ENCODE measurements around the gene RALGPS1.

RALGPS1 gene

GRCh38 chr9:127214421-127215267 is 300.1 kb downstream of the RALGPS1 start:
- Histone ChIP-seq H3K4me3 (no peak overlapping the region), H3K27ac (peak overlapping the region in 1 of 21 experiments; percentile 16)

GRCh38 chr9:127215268-127216209 is 301.0 kb downstream of the RALGPS1 start:
- no peak overlapping the region for H3K4me3 ChIP-seq
- H3K27ac ChIP-seq = no peak overlapping the region

GRCh38 chr9:127216210-127216887 is 301.8 kb downstream of the RALGPS1 start:
- no peak overlapping the region for H3K4me3 ChIP-seq
- H3K27ac ChIP-seq = no peak overlapping the region

DNA sequence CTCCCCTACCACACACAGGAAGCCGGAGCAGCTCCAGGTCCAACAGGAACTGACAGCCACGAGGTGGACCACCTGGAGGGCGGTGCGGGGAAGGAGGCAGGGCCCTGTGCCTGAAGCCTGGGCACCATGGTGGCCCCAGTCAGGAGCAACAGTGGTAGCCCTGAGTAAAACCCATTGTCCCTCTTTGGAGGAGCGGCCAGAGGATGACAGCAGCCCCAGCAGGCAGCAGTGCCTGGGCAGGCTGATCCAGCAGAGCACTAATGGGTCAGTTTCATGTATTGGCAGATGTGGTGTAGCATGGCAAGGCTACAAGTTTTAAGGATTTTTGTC is 302.3 kb downstream of the RALGPS1 start:
- no peak overlapping the region for H3K27ac ChIP-seq
- no peak overlapping the region for H3K4me3 ChIP-seq

DNA sequence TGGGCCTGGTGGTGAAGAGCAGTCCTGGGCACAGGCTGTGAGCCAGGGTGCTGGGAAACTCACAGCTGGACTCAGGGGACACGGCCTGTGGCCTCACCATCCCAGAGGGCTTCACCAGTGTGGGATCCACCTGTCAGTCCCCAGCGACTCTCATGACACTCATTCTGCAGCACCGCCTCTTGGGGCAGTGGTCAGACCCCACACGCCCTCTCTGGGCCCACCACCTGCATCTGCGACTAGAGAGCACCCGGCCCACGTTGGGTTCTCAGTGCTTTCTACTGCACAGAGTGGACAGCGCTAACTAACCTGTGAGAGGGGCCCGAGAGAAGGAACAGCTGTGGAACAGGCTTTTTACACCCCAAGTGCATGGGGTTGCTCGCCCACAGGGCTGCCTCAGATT is 304.2 kb downstream of the RALGPS1 start:
- no peak overlapping the region for H3K27ac ChIP-seq
- no peak overlapping the region for H3K4me3 ChIP-seq

GRCh38 chr9:127219520-127219919 is 304.9 kb downstream of the RALGPS1 start:
- Histone ChIP-seq H3K27ac (no peak overlapping the region), H3K4me3 (no peak overlapping the region)

DNA sequence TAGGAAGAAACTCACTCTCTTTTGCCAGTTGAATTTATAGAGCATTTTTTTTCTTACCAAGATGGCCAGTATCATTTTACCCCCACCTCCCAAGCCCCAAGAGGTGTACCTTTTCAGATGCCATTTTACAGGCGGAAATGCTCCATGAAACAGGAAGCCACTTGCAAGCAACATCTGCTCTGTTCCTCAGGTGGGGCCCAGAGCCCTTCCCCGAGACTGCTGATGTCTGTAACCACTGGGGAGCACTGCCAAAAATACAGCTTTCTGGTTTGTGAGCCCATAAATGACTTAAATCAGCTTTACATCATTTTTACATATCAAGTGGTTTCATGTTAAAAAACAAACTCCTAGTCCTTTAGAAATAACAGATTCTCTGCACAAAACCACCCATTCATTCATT is 307.1 kb downstream of the RALGPS1 start:
- Histone ChIP-seq H3K27ac (no peak overlapping the region), H3K4me3 (no peak overlapping the region)

DNA sequence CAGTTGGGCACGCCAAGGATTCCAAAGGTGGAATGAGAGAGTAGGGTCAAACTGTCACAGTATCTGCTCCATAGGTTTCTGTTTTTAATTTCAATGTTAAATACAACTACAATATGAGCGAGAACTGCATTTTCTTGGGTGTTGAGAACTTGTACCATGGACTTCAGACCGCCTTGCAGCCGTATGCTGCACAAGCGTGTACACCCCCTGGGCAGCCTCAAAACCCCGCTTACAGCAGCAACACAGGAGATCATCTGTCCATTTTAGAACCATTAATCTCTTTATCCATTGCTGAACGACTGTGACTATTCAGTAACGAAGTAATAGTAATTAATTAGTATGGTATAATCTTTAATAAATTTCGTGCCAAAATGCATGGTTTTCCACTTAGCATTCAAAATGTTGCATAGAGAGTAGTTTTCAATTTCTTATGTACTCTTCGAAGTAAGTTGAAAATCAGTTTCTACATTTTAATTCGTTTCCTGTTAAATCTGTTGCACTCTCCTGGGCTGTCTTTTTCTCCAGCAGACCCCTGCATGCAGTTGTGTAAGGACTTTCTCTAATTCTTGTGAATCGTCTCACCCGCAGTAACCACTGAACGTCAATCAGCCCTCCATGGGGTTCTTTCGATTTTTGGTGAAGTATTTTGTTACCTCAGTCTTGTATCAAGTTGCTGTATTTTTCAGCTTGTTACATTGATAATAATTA is 308.0 kb downstream of the RALGPS1 start:
- no peak overlapping the region for H3K27ac ChIP-seq
- H3K4me3 ChIP-seq = no peak overlapping the region

GRCh38 chr9:127223266-127223665 is 308.7 kb downstream of the RALGPS1 start:
- Histone ChIP-seq H3K27ac (peak overlapping the region in 1 of 21 experiments; percentile 30), H3K4me3 (no peak overlapping the region)

DNA sequence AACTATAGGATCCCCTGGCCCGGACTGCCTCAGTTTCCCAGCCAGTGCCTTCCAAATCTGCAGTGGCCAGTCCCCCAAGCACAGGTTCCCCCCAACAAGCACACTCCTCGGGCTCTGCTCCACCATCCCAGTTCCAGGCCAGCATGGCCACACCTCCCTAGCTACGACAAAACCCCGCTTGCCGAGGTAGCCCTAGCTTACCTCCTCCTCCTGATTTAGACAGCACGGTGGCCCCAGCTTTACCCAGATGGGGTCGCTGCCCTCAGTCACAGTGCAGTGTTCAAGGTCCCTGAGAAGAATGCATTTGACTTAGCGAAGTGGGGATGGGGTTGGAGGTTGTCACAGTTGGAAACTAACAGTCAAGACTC is 309.2 kb downstream of the RALGPS1 start:
- H3K27ac ChIP-seq = peak overlapping the region in 4 of 21 experiments; percentile 11 to 79 (median 41)
- peak overlapping the region in 2 of 7 experiments; percentile 70 to 84 for H3K4me3 ChIP-seq

DNA sequence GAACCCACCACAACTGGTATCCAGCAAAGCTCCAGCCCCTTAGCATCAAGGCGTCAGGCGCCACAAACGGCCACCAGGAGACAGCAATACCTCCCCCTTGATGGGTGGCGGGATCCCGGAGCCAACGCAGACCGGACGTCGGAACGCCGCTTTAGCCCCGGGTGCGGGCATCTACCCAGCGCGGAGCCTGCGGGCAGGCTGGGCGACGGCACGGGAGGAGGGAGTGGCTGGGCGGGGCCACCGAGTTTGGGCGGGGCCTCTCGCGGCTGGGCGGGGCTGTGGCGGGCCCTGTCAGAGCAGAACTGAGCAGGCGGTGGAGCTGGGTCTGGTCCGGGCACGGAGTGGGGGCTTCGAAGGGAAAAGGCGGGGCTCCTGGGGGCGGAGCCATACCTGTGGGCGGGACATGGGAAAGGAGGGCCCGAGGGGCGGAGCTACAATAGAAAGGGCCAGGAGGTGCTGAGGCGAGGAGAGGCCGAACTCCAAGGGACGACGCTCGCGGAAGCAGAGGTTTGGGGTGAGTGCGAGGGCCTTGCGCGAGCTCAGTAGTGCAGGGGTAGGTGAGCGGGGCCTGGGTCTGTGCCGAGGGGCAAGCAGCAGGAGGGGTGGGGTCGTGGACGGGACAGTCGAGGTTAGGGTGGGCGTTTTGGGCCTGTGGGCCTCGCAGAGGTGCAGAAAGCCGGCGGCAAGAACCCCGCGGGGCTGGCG is 309.7 kb downstream of the RALGPS1 start:
- peak overlapping the region in 17 of 21 experiments; percentile 14 to 79 (median 61) for H3K27ac ChIP-seq
- peak overlapping the region; percentile 28 to 84 (median 70) for H3K4me3 ChIP-seq

DNA sequence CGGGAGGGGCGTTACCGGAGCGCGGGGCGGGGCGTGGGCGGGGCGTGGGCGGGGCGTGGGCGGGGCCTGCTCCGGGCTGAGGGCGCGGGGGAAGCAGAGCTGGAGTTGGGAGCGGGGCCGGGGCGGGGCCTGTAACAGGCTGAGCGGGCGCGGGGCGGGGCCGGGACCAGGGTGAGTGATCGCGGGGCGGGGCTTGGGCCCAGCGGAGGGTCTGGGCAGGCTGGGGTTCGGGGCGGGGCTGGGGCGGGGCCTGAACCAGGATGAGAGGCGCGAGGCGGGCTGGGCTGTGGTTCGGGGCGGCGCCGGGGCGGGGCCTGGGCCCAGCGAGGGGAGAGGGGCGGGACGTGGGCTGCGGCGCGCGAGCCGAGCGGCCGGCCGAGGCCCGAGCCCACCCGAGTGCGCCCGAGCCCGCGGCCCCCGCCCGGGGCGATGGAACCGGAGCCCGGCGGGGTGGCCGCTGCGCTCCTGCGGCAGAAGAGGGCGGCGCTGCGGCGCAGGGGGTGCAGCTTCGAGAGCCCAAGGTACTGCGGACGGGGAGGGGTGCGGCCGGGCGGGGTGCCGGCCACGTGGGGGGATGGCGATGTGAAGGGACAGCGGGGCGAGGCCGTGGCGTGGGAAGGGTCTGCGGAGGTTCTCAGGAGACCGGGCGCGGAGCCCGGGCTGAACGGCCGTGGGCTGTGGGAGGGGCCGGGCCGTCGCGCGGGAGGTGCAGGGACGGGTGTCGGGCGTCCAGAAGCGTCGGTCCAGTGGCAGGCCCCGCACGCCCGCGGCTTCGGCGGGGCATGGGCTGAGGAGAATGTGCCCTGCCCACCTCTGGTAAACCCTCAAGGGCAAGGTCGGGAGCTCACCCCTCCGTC is 310.5 kb downstream of the RALGPS1 start:
- peak overlapping the region in 17 of 21 experiments; percentile 25 to 79 (median 65) for H3K27ac ChIP-seq
- H3K4me3 ChIP-seq = peak overlapping the region; percentile 66 to 84 (median 73)

DNA sequence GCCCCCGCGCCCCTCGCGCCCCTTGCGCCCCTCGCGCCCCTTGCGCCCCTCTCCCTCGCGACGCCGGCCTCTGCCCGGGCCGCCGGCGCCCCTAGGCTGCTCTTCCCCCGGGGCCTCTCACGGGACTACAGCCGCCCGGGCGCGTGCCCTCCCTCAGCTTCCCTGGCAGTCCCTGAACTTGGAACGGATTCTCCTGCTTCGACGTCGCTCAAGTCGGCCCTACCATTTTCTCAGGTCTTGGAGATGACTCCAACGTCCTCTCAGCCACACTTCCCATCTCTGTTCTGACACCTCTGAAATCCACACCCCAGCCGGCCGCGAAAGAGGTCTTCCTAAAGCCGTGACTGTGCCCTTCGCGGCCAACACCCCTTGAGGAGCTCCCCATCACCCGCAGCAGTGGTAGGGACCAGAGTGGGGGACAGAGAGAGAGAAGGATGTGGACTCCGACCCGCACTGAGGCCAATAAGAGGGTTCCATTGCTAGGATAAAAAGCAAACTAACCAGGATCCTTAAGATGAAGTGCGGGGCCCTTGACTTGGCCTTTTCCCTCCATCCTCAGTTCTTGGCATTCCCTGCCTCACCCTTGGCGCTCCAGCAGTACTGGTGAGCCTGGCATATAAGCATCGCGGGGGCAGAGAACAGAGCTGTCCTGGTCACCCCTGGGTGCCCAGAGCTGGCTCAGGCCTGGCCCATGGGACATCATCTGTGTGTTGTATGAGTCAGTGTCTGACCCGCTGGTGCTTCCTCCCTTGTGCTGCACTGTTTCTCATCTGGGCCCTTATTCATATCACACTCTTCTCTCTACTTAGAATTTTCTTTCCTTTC is 311.4 kb downstream of the RALGPS1 start:
- H3K27ac ChIP-seq = peak overlapping the region in 4 of 21 experiments; percentile 37 to 58 (median 49)
- peak overlapping the region; percentile 66 to 84 (median 73) for H3K4me3 ChIP-seq

- Histone ChIP-seq H3K4me3 (no peak overlapping the region), H3K27ac (no peak overlapping the region)
Measured at GRCh38 chr9:127229691-127230417, 315.3 kb downstream of the RALGPS1 start.

DNA sequence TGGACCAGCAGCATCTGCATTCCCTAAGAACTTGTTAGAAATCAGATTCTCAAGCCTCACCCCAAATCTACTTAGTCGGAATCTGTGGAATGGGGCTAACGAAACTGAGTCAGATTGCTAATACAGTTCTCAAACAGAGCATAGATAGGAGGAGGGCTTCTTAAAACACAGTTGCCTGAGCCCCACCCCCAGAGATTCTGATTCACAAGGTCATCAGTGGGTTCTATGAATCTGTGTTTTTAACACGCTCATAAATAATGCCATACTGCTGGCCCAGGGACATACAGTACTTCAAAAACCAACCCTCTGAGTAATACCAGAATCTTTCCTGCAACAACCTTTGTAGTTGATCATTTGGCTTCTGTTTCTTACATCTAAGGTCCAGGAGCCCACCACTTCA is 317.1 kb downstream of the RALGPS1 start:
- Histone ChIP-seq H3K4me3 (no peak overlapping the region), H3K27ac (no peak overlapping the region)

GRCh38 chr9:127232833-127233549 is 318.4 kb downstream of the RALGPS1 start:
- H3K4me3 ChIP-seq = no peak overlapping the region
- peak overlapping the region in 5 of 21 experiments; percentile 10 to 61 (median 36) for H3K27ac ChIP-seq
